T-helper 2 cell treated with Interferon-gamma antibody and Interleukin-4, amounts not matched to agents 5 μg/mL and 100 μg/mL, for 36 hours (primary cell): ENCODE results near the gene FGF1.

Experiments
- DNase-seq: peaks from one replicate; pipeline ENCODE4 v3.0.0; 2021; ENCODE audit warnings: low spot score
- H3K27ac Mint-ChIP-seq: one replicate; pipeline ENCODE4 v1.8.0; 2021; ENCODE audit warnings: mild to moderate bottlenecking, mixed read lengths
- H3K27me3 Mint-ChIP-seq: one replicate; pipeline ENCODE4 v1.8.0; 2021; ENCODE audit warnings: low read depth, mixed read lengths
- H3K36me3 Mint-ChIP-seq: one replicate; pipeline ENCODE4 v1.8.0; 2021; ENCODE audit warnings: low read depth, mixed read lengths
- H3K4me1 Mint-ChIP-seq: one replicate; pipeline ENCODE4 v1.8.0; 2021; ENCODE audit warnings: low read depth, mixed read lengths
- H3K4me3 Mint-ChIP-seq: one replicate; pipeline ENCODE4 v1.8.0; 2022; ENCODE audit warnings: mild to moderate bottlenecking, moderate library complexity, mixed read lengths
- H3K9me3 Mint-ChIP-seq: one replicate; pipeline ENCODE4 v1.8.0; 2021; ENCODE audit warnings: mixed read lengths

FGF1 gene

DNA sequence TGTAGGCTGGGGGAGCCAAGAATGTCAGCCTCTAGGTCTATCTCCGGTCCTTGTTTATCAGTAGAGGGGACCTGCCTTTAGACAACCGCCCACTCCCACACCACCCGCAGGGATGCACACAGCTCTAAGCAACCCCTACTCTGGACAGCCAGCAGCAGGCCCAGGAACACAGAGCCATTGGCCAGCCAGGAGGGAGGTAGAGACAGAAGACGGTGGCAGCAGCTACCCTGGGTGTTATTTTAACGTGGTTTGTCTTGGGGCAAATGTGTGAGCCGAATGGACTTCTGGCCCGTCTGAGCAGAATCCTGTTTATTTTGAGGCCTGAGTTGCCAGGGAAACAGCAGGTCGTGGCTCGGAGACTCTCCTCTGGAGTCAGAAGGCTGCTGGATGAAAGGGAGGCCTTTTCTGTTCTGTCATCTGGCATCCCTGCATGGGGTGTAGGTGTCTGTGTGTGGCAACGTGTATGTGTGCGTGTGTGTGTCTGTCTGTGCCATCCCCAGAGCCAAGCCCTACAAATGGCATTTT, 382 bp upstream of the FGF1 start:
- Mint-ChIP-seq H3K27me3 (peaks cover 11% of the 10 kb centered on the region), H3K36me3 (no peaks in the 10 kb centered on the region), H3K9me3 (no peaks in the 10 kb centered on the region), H3K27ac (no peak overlapping the region), H3K4me3 (no peak overlapping the region), H3K4me1 (no peaks in the 10 kb centered on the region)
- no peak for DNase-seq

DNA sequence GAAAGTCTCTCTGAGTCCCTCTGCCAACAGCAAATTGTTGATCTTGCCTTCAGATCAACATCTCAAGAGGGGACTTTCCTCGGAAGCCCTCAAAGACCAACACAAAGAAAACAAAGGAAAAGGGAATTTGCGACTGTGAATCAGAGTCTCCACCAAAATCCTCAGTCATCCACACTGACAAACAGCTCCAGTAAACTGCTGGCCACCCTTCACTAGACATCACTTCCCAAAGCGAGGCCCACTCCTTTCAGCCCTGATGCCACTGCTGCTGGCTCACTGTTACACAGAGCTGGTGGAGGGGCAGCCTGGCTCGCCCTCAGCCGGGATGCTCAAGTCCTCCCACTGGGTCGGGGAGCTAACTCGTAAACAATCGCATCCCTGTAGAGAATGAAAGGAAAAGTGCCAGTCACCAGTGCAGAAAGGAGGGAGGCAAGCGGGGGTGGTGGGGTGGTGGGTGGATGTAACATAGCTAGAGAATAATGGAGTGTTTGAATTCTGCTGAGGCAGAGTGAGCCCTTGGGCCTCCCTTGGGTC, 1.3 kb downstream of the FGF1 start:
- Mint-ChIP-seq H3K27ac (no peak overlapping the region), H3K36me3 (no peaks in the 10 kb centered on the region), H3K4me3 (no peak overlapping the region), H3K27me3 (peaks cover 11% of the 10 kb centered on the region), H3K9me3 (no peaks in the 10 kb centered on the region), H3K4me1 (no peaks in the 10 kb centered on the region)
- no peak for DNase-seq

DNA sequence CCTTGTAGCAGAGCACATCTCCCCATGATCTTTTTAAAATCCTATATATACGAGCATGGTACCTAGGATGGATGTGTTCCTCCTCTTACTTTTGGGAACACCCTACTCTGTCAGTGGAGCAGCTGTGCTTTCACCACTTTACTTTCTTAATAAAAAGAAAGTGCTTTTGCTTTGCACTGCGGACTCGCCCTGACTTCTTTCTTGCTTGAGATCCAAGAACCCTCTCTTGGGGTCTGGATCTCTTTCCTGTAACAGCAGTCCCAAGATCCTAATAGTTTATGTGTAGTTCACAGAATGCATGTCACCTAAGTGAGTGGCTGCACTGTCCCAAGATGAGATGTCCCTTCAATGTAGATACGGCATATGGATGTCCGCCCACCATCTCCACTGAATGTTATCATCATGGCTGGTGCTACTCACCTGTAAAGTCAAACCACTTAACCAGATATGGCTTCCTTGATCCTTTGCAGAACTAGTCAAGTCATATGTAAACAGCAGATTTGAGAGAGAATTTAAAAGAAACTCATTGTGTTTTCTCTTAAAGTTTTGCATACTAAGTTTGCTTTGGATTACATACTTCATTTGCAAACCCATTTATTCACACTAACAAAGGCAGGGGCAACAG, 1.9 kb downstream of the FGF1 start:
- DNase-seq = no peak
- H3K27me3 Mint-ChIP-seq = peaks cover 11% of the 10 kb centered on the region
- H3K9me3 Mint-ChIP-seq = no peaks in the 10 kb centered on the region
- no peak overlapping the region for H3K4me3 Mint-ChIP-seq
- H3K4me1 Mint-ChIP-seq = no peaks in the 10 kb centered on the region
- H3K36me3 Mint-ChIP-seq = no peaks in the 10 kb centered on the region
- H3K27ac Mint-ChIP-seq = no peak overlapping the region

DNA sequence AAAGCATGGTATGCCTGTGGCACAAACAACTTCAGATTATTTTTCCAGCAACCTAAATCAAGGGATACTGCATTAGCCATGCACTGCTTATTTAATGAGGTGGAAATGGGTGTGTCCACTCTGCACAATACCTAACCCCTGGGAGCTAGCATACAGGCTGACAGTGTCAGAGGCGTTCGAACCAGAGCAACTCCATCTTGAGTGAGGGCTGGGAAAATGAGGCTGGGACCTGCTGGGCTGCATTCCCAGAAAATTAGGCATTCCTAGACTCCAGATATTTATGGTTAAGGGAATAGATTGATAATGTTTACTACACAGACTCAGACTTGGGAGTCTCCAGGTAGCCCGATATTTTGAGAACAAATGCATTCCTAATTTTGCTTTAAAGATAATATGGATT, 2.8 kb downstream of the FGF1 start:
- Mint-ChIP-seq H3K27me3 (peaks cover 7% of the 10 kb centered on the region), H3K36me3 (no peaks in the 10 kb centered on the region), H3K4me3 (no peak overlapping the region), H3K4me1 (no peaks in the 10 kb centered on the region), H3K27ac (no peak overlapping the region), H3K9me3 (no peaks in the 10 kb centered on the region)
- no peak for DNase-seq

DNA sequence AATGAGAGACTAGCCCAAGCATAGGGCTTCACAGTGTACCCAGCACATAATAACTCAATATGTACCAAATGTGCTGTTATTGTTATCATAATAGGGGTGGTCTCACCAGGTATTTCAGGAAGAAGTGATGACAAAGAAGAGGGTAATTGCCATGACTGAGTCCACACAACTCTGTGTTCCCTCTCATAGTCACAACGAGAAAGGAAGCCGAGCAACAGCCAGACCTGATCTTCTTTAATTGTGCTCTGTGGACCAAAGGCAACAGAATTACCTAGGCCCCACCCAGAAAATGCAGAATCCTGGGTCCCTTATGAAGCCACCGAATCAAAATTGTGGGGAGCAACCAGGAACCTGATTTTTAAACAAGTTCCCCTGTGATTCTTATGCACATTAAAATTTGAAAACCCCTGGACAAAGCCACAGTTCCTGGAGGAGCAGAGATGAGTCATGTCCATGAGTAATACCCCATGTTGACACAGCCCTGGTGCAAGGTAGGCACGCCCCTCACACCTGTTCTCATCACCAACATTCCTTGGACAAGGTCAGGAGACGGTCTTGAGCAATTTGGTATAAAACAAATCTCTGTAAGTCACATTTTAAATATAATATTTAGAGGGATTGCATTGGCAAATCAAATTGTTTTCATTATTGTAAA, 5.2 kb downstream of the FGF1 start:
- no peaks in the 10 kb centered on the region for H3K9me3 Mint-ChIP-seq
- no peak overlapping the region for H3K4me3 Mint-ChIP-seq
- H3K36me3 Mint-ChIP-seq = no peaks in the 10 kb centered on the region
- no peak overlapping the region for H3K27ac Mint-ChIP-seq
- DNase-seq = no peak
- no peaks in the 10 kb centered on the region for H3K27me3 Mint-ChIP-seq
- H3K4me1 Mint-ChIP-seq = no peaks in the 10 kb centered on the region

DNA sequence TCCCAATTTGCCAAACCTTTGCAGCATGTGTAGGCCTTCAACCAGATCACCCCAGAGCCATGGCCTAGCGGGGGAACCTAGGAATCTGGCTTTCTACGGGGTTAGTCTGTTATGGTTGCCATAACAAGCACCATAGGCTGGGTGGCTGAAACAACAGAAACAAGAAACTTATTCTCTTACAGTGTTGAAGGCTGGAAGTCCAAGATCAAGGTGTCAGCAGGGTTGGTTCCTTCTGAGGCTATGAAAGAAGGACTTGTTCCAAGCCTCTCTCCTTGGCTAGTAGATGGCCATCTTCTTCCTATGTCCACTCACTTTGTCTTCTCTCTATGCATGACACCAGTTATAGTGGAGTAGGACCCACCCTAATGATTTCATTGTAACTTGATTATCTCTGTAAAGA, 6.1 kb downstream of the FGF1 start:
- H3K4me3 Mint-ChIP-seq = no peak overlapping the region
- DNase-seq = no peak
- H3K36me3 Mint-ChIP-seq = no peaks in the 10 kb centered on the region
- no peaks in the 10 kb centered on the region for H3K9me3 Mint-ChIP-seq
- no peaks in the 10 kb centered on the region for H3K4me1 Mint-ChIP-seq
- no peaks in the 10 kb centered on the region for H3K27me3 Mint-ChIP-seq
- H3K27ac Mint-ChIP-seq = no peak overlapping the region

DNA sequence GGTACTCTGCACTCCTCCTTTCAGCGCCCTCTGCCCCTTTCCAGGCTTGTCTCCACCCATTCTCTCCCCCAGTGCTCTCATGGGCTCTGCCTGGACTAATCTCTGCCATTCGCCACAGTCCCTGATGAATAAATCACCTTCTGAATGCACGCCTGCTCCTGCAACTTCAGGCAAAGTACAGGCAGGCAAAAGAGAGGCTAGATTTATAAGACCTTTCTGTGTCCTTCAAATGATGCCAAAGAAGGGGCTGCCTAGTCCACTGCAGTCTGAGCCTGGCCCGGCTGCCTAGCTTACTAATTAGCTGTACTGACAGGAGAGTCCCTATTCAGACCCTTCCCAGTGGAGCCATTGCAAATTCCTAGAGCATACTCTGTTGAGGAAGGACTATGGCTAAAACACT, 7.4 kb downstream of the FGF1 start:
- no peaks in the 10 kb centered on the region for H3K27me3 Mint-ChIP-seq
- no peaks in the 10 kb centered on the region for H3K36me3 Mint-ChIP-seq
- H3K4me3 Mint-ChIP-seq = no peak overlapping the region
- DNase-seq = no peak
- H3K4me1 Mint-ChIP-seq = no peaks in the 10 kb centered on the region
- no peaks in the 10 kb centered on the region for H3K9me3 Mint-ChIP-seq
- no peak overlapping the region for H3K27ac Mint-ChIP-seq

DNA sequence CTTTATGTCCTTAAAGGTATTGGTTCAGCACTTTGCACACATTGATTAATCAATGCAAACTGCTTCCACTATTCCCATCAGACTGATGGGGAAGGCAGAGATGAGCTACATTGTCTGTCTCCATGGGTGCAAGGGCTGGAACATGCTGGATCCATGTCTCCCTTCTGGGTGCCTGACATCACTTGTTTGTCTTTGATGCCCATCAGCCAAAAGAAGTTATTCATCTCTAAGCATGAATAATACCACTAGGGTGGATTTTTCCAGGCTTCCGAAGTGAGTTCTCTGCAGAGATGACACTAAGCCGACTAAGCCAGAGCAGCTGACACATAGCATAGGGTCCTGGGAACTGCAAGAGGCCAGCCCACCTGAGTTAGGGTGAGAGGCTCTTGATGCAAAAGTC, 8.7 kb downstream of the FGF1 start:
- no peaks in the 10 kb centered on the region for H3K36me3 Mint-ChIP-seq
- no peak for DNase-seq
- no peak overlapping the region for H3K27ac Mint-ChIP-seq
- no peaks in the 10 kb centered on the region for H3K27me3 Mint-ChIP-seq
- no peak overlapping the region for H3K4me3 Mint-ChIP-seq
- H3K4me1 Mint-ChIP-seq = no peaks in the 10 kb centered on the region
- H3K9me3 Mint-ChIP-seq = no peaks in the 10 kb centered on the region

DNA sequence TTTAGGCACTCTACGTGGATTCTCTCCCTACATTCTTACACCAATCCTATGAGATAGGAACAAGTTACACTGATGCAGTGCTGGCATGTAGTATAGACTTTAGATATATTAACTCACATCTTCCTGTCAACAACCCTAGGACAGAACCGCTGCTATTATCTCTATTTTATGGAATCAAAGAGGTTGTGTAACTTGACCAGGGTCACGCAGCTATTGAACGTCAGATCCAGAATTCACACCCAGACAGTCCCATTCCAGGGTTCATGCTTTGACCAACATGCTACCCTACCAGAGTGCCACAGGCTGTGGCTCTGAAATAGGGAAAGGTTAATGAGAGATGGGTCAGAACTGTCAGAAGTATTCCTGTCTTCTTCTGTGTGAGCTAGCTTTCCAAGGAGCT, 9.6 kb downstream of the FGF1 start:
- H3K4me1 Mint-ChIP-seq = no peaks in the 10 kb centered on the region
- no peak overlapping the region for H3K27ac Mint-ChIP-seq
- H3K9me3 Mint-ChIP-seq = no peaks in the 10 kb centered on the region
- no peaks in the 10 kb centered on the region for H3K27me3 Mint-ChIP-seq
- no peaks in the 10 kb centered on the region for H3K36me3 Mint-ChIP-seq
- DNase-seq = no peak
- no peak overlapping the region for H3K4me3 Mint-ChIP-seq

DNA sequence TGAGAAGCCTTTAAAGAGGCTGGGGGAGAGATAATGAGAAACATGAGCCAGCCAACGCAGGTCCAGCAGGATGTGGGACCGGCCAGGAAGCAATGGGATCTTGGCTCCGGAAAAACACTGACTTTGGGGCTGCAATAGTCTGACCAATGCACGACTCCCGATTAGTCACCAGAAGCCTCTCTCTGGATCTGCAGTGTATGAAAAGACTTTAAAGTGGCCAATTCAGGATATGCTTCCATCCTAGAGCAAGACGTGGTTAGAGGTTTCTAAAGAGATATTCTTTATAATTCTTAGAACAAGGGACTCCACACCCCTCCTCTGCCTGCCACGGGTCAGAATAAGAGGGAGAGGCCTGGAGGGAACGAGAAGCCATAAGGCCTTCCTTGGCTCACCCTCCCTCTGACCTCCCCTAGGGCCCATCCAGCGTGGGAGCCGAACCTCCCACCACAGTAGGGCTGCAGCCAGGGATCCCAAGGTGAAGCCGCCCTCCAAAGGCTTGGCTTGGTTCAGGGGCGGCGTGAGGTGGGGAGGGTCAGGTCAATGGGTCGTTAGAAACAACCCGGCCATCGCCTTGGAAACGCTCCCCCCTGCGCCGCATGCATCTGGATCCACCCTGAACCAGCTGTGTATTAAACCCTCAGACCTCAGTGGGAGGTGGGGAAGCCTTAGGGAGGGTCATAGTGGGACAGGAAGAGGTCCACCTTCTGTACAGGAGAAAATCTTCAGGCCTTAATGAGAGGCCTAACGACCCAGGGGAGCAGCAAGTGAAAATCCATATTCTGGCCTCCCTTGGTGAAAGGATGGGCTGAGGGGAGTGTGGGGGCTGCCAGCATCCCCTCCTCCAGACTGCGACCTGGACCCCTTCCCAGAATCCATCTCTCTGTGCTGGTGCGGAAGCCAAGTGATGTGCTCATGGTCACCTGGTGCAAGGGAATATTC, 11.1 kb downstream of the FGF1 start:
- no peak overlapping the region for H3K27ac Mint-ChIP-seq
- H3K36me3 Mint-ChIP-seq = no peaks in the 10 kb centered on the region
- H3K4me3 Mint-ChIP-seq = no peak overlapping the region
- no peak for DNase-seq
- H3K9me3 Mint-ChIP-seq = no peaks in the 10 kb centered on the region
- no peaks in the 10 kb centered on the region for H3K27me3 Mint-ChIP-seq
- H3K4me1 Mint-ChIP-seq = no peaks in the 10 kb centered on the region

DNA sequence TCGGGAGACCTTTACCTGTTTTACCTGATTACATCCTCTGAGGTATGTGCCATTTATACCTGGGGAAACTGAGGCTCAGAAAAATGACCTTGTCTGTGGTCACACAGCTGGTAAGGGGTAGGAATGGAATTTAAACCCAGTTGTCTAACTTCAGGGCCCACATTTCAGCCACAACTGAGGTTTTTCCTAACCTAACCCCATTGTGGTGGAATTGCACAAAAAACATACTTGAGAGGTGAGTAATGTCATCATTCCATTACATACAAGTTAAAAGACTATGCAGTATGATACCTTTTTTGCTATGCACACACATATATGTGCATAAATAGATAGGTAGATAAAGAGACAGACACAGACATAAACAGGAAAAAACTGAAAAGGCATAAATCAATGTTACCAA, 14.1 kb downstream of the FGF1 start:
- H3K27me3 Mint-ChIP-seq = no peaks in the 10 kb centered on the region
- H3K9me3 Mint-ChIP-seq = no peaks in the 10 kb centered on the region
- H3K27ac Mint-ChIP-seq = no peak overlapping the region
- no peaks in the 10 kb centered on the region for H3K36me3 Mint-ChIP-seq
- no peaks in the 10 kb centered on the region for H3K4me1 Mint-ChIP-seq
- DNase-seq = no peak
- H3K4me3 Mint-ChIP-seq = no peak overlapping the region

DNA sequence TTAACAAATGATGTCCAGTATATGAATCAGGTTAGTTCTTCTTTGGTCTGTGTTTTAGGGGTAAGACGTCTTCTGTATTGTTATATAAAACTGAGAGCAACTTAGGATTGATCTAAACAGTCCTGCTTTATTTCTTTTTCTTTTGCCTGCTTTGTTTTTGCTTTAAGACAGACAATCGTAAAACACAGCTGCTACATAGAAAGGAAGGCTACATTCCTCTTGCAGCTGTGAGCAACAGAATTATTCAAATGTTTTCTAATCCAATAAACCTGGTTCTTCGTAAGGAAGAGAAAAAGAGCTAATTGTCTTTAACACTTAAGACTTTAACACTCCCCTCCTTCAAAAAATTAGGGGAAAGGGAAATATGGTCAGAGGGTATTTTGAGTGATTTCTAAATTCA, 14.6 kb downstream of the FGF1 start:
- Mint-ChIP-seq H3K27me3 (no peaks in the 10 kb centered on the region), H3K4me1 (no peaks in the 10 kb centered on the region), H3K4me3 (no peak overlapping the region), H3K27ac (no peak overlapping the region), H3K9me3 (no peaks in the 10 kb centered on the region), H3K36me3 (no peaks in the 10 kb centered on the region)
- DNase-seq = no peak

DNA sequence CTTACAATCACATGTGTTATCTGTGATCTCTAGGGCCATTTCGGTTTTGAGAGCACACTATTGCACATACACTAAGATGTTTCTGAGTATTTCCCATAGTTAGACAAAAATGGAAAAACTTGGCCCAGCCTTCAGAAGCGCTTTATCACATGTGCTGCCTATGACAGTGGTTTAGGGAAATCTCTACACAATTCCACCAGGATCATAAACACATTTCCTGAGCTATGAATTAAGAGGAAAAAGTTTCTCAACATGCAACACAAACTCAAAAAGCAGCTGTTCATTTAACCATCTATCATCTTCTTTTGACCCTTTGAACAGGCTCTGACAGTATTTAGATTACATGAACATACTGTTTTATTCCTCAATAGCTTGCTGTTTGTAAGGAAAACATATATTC, 15.1 kb downstream of the FGF1 start:
- no peaks in the 10 kb centered on the region for H3K9me3 Mint-ChIP-seq
- H3K36me3 Mint-ChIP-seq = no peaks in the 10 kb centered on the region
- no peaks in the 10 kb centered on the region for H3K4me1 Mint-ChIP-seq
- DNase-seq = no peak
- H3K27me3 Mint-ChIP-seq = no peaks in the 10 kb centered on the region
- no peak overlapping the region for H3K4me3 Mint-ChIP-seq
- H3K27ac Mint-ChIP-seq = no peak overlapping the region

DNA sequence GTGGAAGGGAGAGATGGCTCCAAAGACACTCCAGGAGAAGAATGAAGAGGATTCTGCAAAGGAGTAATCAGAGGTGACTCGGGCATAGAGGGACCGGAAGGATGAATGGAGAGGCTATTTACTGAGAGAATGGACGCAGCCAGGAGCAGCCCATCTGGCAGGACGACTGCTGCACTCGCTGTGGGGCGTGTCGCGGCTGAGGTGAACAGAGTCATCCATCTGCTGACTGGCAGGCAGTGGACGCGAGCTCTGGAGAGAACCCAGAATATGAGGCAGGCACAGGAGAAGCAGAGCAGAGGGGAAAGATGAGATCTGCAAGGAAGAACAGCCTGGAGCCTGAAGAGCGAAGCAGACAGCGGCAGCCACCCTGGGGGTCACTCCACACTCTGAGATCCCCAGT, 16.4 kb downstream of the FGF1 start:
- Mint-ChIP-seq H3K9me3 (no peaks in the 10 kb centered on the region), H3K27ac (no peak overlapping the region), H3K4me3 (no peak overlapping the region), H3K36me3 (no peaks in the 10 kb centered on the region), H3K4me1 (no peaks in the 10 kb centered on the region), H3K27me3 (peaks cover 2% of the 10 kb centered on the region)
- DNase-seq = no peak
